GM18502 (cell line): ENCODE results near the gene NAMPT.
"Not testable (repeated sequence)": the region's sequence is repeated elsewhere in the genome, so short reads cannot be mapped to it uniquely, and the experiment has no call there.

Experiments
- ATAC-seq: cut with Tn5 transposase; IDR thresholded peaks from one replicate; pipeline ENCODE4 v1.9.1; 2021; ENCODE audit warnings: mild to moderate bottlenecking; ENCODE audit not compliant: unreplicated experiment, poor library complexity

The NAMPT gene

GRCh38 chr7:106239406-106239805 lies 45.4 kb downstream of the NAMPT start:
- ATAC-seq, result no peak

- ATAC-seq, result no peak
These were observed 46.0 kb downstream of the NAMPT start for GRCh38 chr7:106238830-106239229.

- ATAC-seq, result no peak
These were observed 48.7 kb downstream of the NAMPT start for GRCh38 chr7:106236065-106236464.

GRCh38 chr7:106234425-106234824 lies 50.4 kb downstream of the NAMPT start:
- ATAC-seq, result no peak

GRCh38 chr7:106231856-106232490 lies 52.8 kb downstream of the NAMPT start:
- ATAC-seq, result no peak

- no peak for ATAC-seq
These were observed 58.9 kb downstream of the NAMPT start for GRCh38 chr7:106225856-106226255.

- no peak for ATAC-seq
These were observed 60.0 kb downstream of the NAMPT start for GRCh38 chr7:106224797-106225196.

GRCh38 chr7:106223156-106223555 lies 61.6 kb downstream of the NAMPT start:
- ATAC-seq, result no peak

GRCh38 chr7:106222545-106222944 lies 62.2 kb downstream of the NAMPT start:
- no peak for ATAC-seq

- ATAC-seq, result no peak
These were observed 64.5 kb downstream of the NAMPT start for GRCh38 chr7:106220307-106220706.

- no peak for ATAC-seq
These were observed 65.6 kb downstream of the NAMPT start for GRCh38 chr7:106219170-106219569.

GRCh38 chr7:106218546-106218945 lies 66.2 kb downstream of the NAMPT start:
- no peak for ATAC-seq

- ATAC-seq, result no peak
These were observed 67.8 kb downstream of the NAMPT start for GRCh38 chr7:106216923-106217542.

- no peak for ATAC-seq
These were observed 68.3 kb downstream of the NAMPT start for GRCh38 chr7:106216517-106216922.

- no peak for ATAC-seq
These were observed 68.8 kb downstream of the NAMPT start for GRCh38 chr7:106215868-106216516.

GRCh38 chr7:106208944-106209343 lies 75.8 kb downstream of the NAMPT start:
- not testable (repeated sequence) for ATAC-seq

GRCh38 chr7:106206826-106207541 lies 77.8 kb downstream of the NAMPT start:
- ATAC-seq, result no peak

GRCh38 chr7:106205621-106206222 lies 79.1 kb downstream of the NAMPT start:
- no peak for ATAC-seq

GRCh38 chr7:106203473-106203872 lies 81.3 kb downstream of the NAMPT start:
- no peak for ATAC-seq

- no peak for ATAC-seq
These were observed 83.6 kb downstream of the NAMPT start for GRCh38 chr7:106201164-106201563.
